ENCODE results near the gene ANKRD36B. TPM values are rescaled to one million over a fixed set of nuclear protein-coding genes. Genes with fewer than 3 reads are reported as not detected.
"Not testable (repeated sequence)": the region's sequence is repeated elsewhere in the genome, so short reads cannot be mapped to it uniquely, and the experiment has no call there.

The ANKRD36B gene
- polyA plus RNA-seq, 1 of the 3 experiments (the other 2 are of a cell fraction): 3.8 TPM

GRCh38 chr2:97593520-97593919, 3.8 kb upstream of the ANKRD36B start:
- H3K4me2 ChIP-seq; H4K20me1 ChIP-seq (ENCODE audit: insufficient read depth); DNase-seq; CTCF ChIA-PET; H3K9me3 ChIP-seq; H3K9me2 ChIP-seq; H3K4me1 ChIP-seq (ENCODE audit: control insufficient read depth in 1 of 2, insufficient read depth in 2 of 2, low read depth in 1 of 2, low read length in 1 of 2); H3K27ac ChIP-seq (ENCODE audit: low read depth in 2 of 2, low read length in 1 of 2); H3F3A ChIP-seq (replicated peaks; ENCODE audit: insufficient read depth); H3K9ac ChIP-seq; H2AFZ ChIP-seq (ENCODE audit: low read depth); H3K27me3 ChIP-seq (ENCODE audit: insufficient read depth); H3K4me3 ChIP-seq (ENCODE audit: low read depth in 2 of 2, low read length in 1 of 2); H3K79me2 ChIP-seq (ENCODE audit: insufficient read depth); POLR2A ChIA-PET; H3K36me3 ChIP-seq (replicated peaks in 1 of 2; ENCODE audit: control insufficient read depth in 1 of 2, insufficient read depth in 2 of 2, low read length in 1 of 2): not testable (repeated sequence)
- 49% methylated on average over 3 of the region's 3 CpGs for WGBS (ENCODE audit: low lambda C conversion rate)

DNA sequence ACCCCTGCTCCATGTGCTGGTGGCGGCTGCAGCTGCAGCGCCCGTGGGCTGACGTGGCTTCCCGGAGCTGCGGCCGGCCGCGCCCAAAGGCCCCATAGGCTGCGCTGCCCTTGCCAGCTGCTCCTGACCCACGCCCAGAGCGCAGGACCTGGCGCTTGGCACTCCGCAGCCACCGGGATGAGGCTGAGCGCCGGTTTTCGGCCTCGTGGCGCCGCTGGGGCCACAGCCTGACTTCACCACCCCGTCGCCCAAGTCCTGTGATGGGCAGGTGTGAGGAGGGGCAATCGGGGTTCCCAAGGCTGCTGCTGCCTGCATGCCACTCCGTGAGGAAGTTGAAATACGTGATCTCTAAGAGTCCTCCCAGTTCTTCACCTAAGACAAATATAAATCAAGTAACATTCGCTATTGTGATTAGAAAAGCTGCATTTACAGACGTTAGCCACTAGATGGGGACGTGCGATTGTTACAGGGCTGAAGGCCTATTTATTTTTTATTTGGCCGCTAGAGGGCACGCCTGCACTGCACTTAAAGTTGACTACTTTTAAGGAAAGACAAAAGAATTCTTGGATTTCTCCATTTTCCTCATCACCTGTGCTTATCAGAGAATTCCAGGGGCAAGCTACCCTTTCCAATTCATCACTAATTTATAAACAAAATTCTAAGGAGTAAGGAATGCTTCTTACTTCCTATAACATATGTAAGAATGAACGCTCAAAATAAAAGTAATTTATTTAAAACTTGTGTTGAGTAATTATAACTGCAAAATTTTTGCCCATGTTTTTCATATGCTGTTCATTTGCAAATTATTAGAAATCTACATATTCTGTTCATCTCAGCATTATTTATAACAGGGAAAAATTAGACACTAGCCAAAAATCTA, 1.1 kb upstream of the ANKRD36B start:
- DNase-seq: peak; percentile 50
- H3K9ac ChIP-seq: peak overlapping the region; percentile 82
- peak overlapping the region; percentile 72 to 82 for H3K27ac ChIP-seq (ENCODE audit: low read depth in 2 of 2, low read length in 1 of 2)
- not testable (repeated sequence) for H3F3A ChIP-seq (replicated peaks; ENCODE audit: insufficient read depth); H3K79me2 ChIP-seq (ENCODE audit: insufficient read depth); H4K20me1 ChIP-seq (ENCODE audit: insufficient read depth); H3K4me1 ChIP-seq (ENCODE audit: control insufficient read depth in 1 of 2, insufficient read depth in 2 of 2, low read depth in 1 of 2, low read length in 1 of 2); H3K27me3 ChIP-seq (ENCODE audit: insufficient read depth); H3K9me3 ChIP-seq; H3K9me2 ChIP-seq; H3K36me3 ChIP-seq (replicated peaks in 1 of 2; ENCODE audit: control insufficient read depth in 1 of 2, insufficient read depth in 2 of 2, low read length in 1 of 2)
- TF ChIP-seq, protein P1, sequence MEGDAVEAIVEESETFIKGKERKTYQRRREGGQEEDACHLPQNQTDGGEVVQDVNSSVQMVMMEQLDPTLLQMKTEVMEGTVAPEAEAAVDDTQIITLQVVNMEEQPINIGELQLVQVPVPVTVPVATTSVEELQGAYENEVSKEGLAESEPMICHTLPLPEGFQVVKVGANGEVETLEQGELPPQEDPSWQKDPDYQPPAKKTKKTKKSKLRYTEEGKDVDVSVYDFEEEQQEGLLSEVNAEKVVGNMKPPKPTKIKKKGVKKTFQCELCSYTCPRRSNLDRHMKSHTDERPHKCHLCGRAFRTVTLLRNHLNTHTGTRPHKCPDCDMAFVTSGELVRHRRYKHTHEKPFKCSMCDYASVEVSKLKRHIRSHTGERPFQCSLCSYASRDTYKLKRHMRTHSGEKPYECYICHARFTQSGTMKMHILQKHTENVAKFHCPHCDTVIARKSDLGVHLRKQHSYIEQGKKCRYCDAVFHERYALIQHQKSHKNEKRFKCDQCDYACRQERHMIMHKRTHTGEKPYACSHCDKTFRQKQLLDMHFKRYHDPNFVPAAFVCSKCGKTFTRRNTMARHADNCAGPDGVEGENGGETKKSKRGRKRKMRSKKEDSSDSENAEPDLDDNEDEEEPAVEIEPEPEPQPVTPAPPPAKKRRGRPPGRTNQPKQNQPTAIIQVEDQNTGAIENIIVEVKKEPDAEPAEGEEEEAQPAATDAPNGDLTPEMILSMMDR (IDR thresholded peaks at IDR 0.05): peak; percentile 99
- TF ChIP-seq, protein P2, sequence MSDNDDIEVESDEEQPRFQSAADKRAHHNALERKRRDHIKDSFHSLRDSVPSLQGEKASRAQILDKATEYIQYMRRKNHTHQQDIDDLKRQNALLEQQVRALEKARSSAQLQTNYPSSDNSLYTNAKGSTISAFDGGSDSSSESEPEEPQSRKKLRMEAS (IDR thresholded peaks at IDR 0.05; ENCODE audit: low read depth): 0 out of 2 replicates have a peak, but pooled peaks have one; percentile 24
- TF ChIP-seq RAD21 (IDR thresholded peaks at IDR 0.05; ENCODE audit: low read length) (peak; percentile 85), SMC3 (IDR thresholded peaks at IDR 0.05; ENCODE audit: low read depth, low read length) (peak; percentile 90)
- ChIA-PET CTCF (interaction anchor here (0.6 to 2.9 kb wide), 44 partner anchors 19 to 803 kb away, joined by 3 to 163 read pairs (median 4); partner anchors contain the start of genes ACTR1B, C2orf92 and COX5B), POLR2A (interaction anchor here (1.4 to 1.9 kb wide), 3 partner anchors 55 to 109 kb away, joined by 5 to 10 read pairs (median 8); partner anchors contain the start of gene COX5B)
- peak overlapping the region; percentile 59 to 79 for H3K4me3 ChIP-seq (ENCODE audit: low read depth in 2 of 2, low read length in 1 of 2)
- H2AFZ ChIP-seq (ENCODE audit: low read depth): peak overlapping the region; percentile 99
- WGBS (ENCODE audit: low lambda C conversion rate): 10% methylated on average over 9 of the region's 33 CpGs
- peak overlapping the region; percentile 98 for H3K4me2 ChIP-seq

DNA sequence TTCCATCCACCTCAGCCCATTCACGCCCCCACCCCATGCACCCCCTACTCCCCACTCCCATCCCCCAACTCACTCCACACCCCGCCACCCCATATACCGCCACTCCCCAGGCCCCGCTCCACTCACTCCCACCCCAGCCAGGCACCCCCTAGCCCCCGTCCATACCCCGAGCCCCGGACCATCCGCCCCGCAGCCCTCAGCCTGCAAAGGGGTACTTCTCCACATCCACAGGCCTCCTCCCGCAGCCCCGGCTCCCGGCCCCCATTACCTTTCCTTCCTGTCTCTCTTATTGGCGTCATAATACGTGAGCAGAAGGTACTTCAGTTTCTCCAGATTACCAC, 450 bp downstream of the ANKRD36B start:
- ChIA-PET POLR2A (interaction anchor here (1.9 kb wide), 1 partner anchor 111 kb away, joined by 5 read pairs; no protein-coding TSS in a partner anchor), CTCF (interaction anchor here (2.4 to 2.9 kb wide), 2 partner anchors 75 to 109 kb away, joined by 21 to 163 read pairs; partner anchors contain the start of gene ACTR1B)

GRCh38 chr2:97565674-97566073, 24.0 kb downstream of the ANKRD36B start:
- H3K4me2 ChIP-seq; H3K9ac ChIP-seq; H4K20me1 ChIP-seq (ENCODE audit: insufficient read depth); H3K9me3 ChIP-seq; H3K27me3 ChIP-seq (ENCODE audit: insufficient read depth); H3K4me3 ChIP-seq (ENCODE audit: low read depth in 2 of 2, low read length in 1 of 2); H3K9me2 ChIP-seq; CTCF ChIA-PET; H3K27ac ChIP-seq (ENCODE audit: low read depth in 2 of 2, low read length in 1 of 2); H3F3A ChIP-seq (replicated peaks; ENCODE audit: insufficient read depth); DNase-seq; H2AFZ ChIP-seq (ENCODE audit: low read depth); H3K4me1 ChIP-seq (ENCODE audit: control insufficient read depth in 1 of 2, insufficient read depth in 2 of 2, low read depth in 1 of 2, low read length in 1 of 2); H3K79me2 ChIP-seq (ENCODE audit: insufficient read depth); POLR2A ChIA-PET; H3K36me3 ChIP-seq (replicated peaks in 1 of 2; ENCODE audit: control insufficient read depth in 1 of 2, insufficient read depth in 2 of 2, low read length in 1 of 2): not testable (repeated sequence)
- 71% methylated on average over 3 of the region's 3 CpGs for WGBS (ENCODE audit: low lambda C conversion rate)

More for the DNA sequence above, 450 bp downstream of the ANKRD36B start:
- not testable (repeated sequence) for H3K9me2 ChIP-seq; H3F3A ChIP-seq (replicated peaks; ENCODE audit: insufficient read depth); H3K27me3 ChIP-seq (ENCODE audit: insufficient read depth); H3K36me3 ChIP-seq (replicated peaks in 1 of 2; ENCODE audit: control insufficient read depth in 1 of 2, insufficient read depth in 2 of 2, low read length in 1 of 2); DNase-seq; H4K20me1 ChIP-seq (ENCODE audit: insufficient read depth); H3K79me2 ChIP-seq (ENCODE audit: insufficient read depth); H3K9me3 ChIP-seq; H3K4me1 ChIP-seq (ENCODE audit: control insufficient read depth in 1 of 2, insufficient read depth in 2 of 2, low read depth in 1 of 2, low read length in 1 of 2)
- under 1% methylated on average over 12 of the region's 14 CpGs for WGBS (ENCODE audit: low lambda C conversion rate)
- H2AFZ ChIP-seq (ENCODE audit: low read depth): peak overlapping the region; percentile 95
- peak overlapping the region; percentile 98 for H3K4me2 ChIP-seq
- H3K27ac ChIP-seq (ENCODE audit: low read depth in 2 of 2, low read length in 1 of 2): peak overlapping the region; percentile 51 to 78
- H3K4me3 ChIP-seq (ENCODE audit: low read depth in 2 of 2, low read length in 1 of 2): peak overlapping the region; percentile 62 to 74
- H3K9ac ChIP-seq: peak overlapping the region; percentile 78; the same call in 1 of the 2 replicates

DNA sequence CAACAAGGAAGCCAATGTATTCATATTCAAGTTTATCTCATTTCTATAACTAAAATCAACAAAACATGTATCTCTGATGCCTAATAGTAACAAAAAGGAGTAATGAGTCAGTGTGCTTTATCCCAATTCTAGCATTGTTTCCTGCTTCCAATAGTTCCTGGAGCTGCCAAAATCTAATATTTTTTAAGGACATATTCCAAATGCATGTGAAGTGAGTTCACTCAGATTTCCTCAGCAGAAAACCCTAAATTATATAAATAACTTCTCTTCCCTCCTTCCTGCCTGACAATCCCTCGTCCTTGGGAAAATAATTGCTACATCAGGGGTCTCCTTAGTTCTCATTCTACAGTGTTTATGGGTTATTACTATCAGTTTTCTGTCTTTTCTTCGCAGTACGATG, 37.3 kb downstream of the ANKRD36B start:
- H3K79me2 ChIP-seq (ENCODE audit: insufficient read depth); POLR2A ChIA-PET; DNase-seq; H3F3A ChIP-seq (replicated peaks; ENCODE audit: insufficient read depth); H3K27me3 ChIP-seq (ENCODE audit: insufficient read depth); H3K4me2 ChIP-seq; H2AFZ ChIP-seq (ENCODE audit: low read depth); H3K4me3 ChIP-seq (ENCODE audit: low read depth in 2 of 2, low read length in 1 of 2); H3K9ac ChIP-seq; H3K9me3 ChIP-seq; H4K20me1 ChIP-seq (ENCODE audit: insufficient read depth); H3K9me2 ChIP-seq; H3K4me1 ChIP-seq (ENCODE audit: control insufficient read depth in 1 of 2, insufficient read depth in 2 of 2, low read depth in 1 of 2, low read length in 1 of 2); CTCF ChIA-PET: not testable (repeated sequence)
- Histone ChIP-seq H3K27ac (ENCODE audit: low read depth in 2 of 2, low read length in 1 of 2) (peak overlapping the region in 1 of 2 experiments; percentile 13; a peak in 1 of 4 replicates), H3K36me3 (replicated peaks in 1 of 2; ENCODE audit: control insufficient read depth in 1 of 2, insufficient read depth in 2 of 2, low read length in 1 of 2) (peaks cover 24 to 25% of the 10 kb centered on the region in 2 experiments)
- WGBS (ENCODE audit: low lambda C conversion rate): 99% methylated on average over 3 of the region's 3 CpGs
